ENCODE measurements around the gene REL.

REL gene

GRCh38 chr2:60881047-60881932 is at the start of gene REL:
REL (plus strand) TSS chr2:60881574; CDS start chr2:60881841, 267 bp downstream.
- Histone ChIP-seq H3K9ac (ENCODE audit: low read length) (peak within 1 kb of the TSS; percentile 76), H3K9me3 (ENCODE audit: control insufficient read depth, low read depth, low read length) (no peaks in the 10 kb centered on the region), H3K27me3 (ENCODE audit: control insufficient read depth, insufficient read depth, low read length) (peaks cover 16% of the 10 kb centered on the region), H3K27ac (ENCODE audit: low read length) (no peak within 1 kb of the TSS), H3K36me3 (ENCODE audit: control insufficient read depth, low read depth, low read length) (no peaks in the 10 kb centered on the region), H3K4me3 (ENCODE audit: low read length) (peak within 1 kb of the TSS; percentile 95), H3K4me1 (ENCODE audit: control insufficient read depth, low read depth, low read length) (peaks cover 7% of the 10 kb centered on the region)

GRCh38 chr2:60831921-60832320 is 49.5 kb upstream of the REL start:
- Histone ChIP-seq H3K9me3 (ENCODE audit: control insufficient read depth, low read depth, low read length) (no peaks in the 10 kb centered on the region), H3K36me3 (ENCODE audit: control insufficient read depth, low read depth, low read length) (no peaks in the 10 kb centered on the region), H3K9ac (ENCODE audit: low read length) (no peak overlapping the region), H3K4me3 (ENCODE audit: low read length) (no peak overlapping the region), H3K4me1 (ENCODE audit: control insufficient read depth, low read depth, low read length) (no peaks in the 10 kb centered on the region), H3K27me3 (ENCODE audit: control insufficient read depth, insufficient read depth, low read length) (peaks cover 17% of the 10 kb centered on the region), H3K27ac (ENCODE audit: low read length) (no peak overlapping the region)

- Histone ChIP-seq H3K4me3 (ENCODE audit: low read length) (no peak overlapping the region), H3K27ac (ENCODE audit: low read length) (no peak overlapping the region), H3K4me1 (ENCODE audit: control insufficient read depth, low read depth, low read length) (no peaks in the 10 kb centered on the region), H3K27me3 (ENCODE audit: control insufficient read depth, insufficient read depth, low read length) (peaks cover 24% of the 10 kb centered on the region), H3K36me3 (ENCODE audit: control insufficient read depth, low read depth, low read length) (no peaks in the 10 kb centered on the region), H3K9me3 (ENCODE audit: control insufficient read depth, low read depth, low read length) (no peaks in the 10 kb centered on the region), H3K9ac (ENCODE audit: low read length) (no peak overlapping the region)
These were observed 48.8 kb upstream of the REL start for GRCh38 chr2:60832621-60833020.

- peaks cover 2% of the 10 kb centered on the region for H3K4me1 ChIP-seq (ENCODE audit: control insufficient read depth, low read depth, low read length)
- H3K9me3 ChIP-seq (ENCODE audit: control insufficient read depth, low read depth, low read length): no peaks in the 10 kb centered on the region
- H3K27me3 ChIP-seq (ENCODE audit: control insufficient read depth, insufficient read depth, low read length): peaks cover 40% of the 10 kb centered on the region
- no peak overlapping the region for H3K27ac ChIP-seq (ENCODE audit: low read length)
- no peak overlapping the region for H3K9ac ChIP-seq (ENCODE audit: low read length)
- H3K4me3 ChIP-seq (ENCODE audit: low read length): no peak overlapping the region
- H3K36me3 ChIP-seq (ENCODE audit: control insufficient read depth, low read depth, low read length): no peaks in the 10 kb centered on the region
These were observed 47.1 kb upstream of the REL start for GRCh38 chr2:60834270-60834717.

GRCh38 chr2:60836491-60836890 is 44.9 kb upstream of the REL start:
- Histone ChIP-seq H3K4me3 (ENCODE audit: low read length) (no peak overlapping the region), H3K27me3 (ENCODE audit: control insufficient read depth, insufficient read depth, low read length) (peaks cover 62% of the 10 kb centered on the region), H3K9me3 (ENCODE audit: control insufficient read depth, low read depth, low read length) (no peaks in the 10 kb centered on the region), H3K27ac (ENCODE audit: low read length) (no peak overlapping the region), H3K9ac (ENCODE audit: low read length) (no peak overlapping the region), H3K36me3 (ENCODE audit: control insufficient read depth, low read depth, low read length) (no peaks in the 10 kb centered on the region), H3K4me1 (ENCODE audit: control insufficient read depth, low read depth, low read length) (peaks cover 3% of the 10 kb centered on the region)

GRCh38 chr2:60837123-60837522 is 44.3 kb upstream of the REL start:
- Histone ChIP-seq H3K27me3 (ENCODE audit: control insufficient read depth, insufficient read depth, low read length) (peaks cover 62% of the 10 kb centered on the region), H3K27ac (ENCODE audit: low read length) (no peak overlapping the region)

GRCh38 chr2:60838481-60838880 is 42.9 kb upstream of the REL start:
- H3K9me3 ChIP-seq (ENCODE audit: control insufficient read depth, low read depth, low read length): no peaks in the 10 kb centered on the region
- H3K27me3 ChIP-seq (ENCODE audit: control insufficient read depth, insufficient read depth, low read length): peaks cover 62% of the 10 kb centered on the region
- peaks cover 3% of the 10 kb centered on the region for H3K4me1 ChIP-seq (ENCODE audit: control insufficient read depth, low read depth, low read length)
- H3K27ac ChIP-seq (ENCODE audit: low read length): no peak overlapping the region
- H3K36me3 ChIP-seq (ENCODE audit: control insufficient read depth, low read depth, low read length): no peaks in the 10 kb centered on the region
- H3K9ac ChIP-seq (ENCODE audit: low read length): no peak overlapping the region
- no peak overlapping the region for H3K4me3 ChIP-seq (ENCODE audit: low read length)

More at GRCh38 chr2:60837123-60837522, 44.3 kb upstream of the REL start:
- H3K4me1 ChIP-seq (ENCODE audit: control insufficient read depth, low read depth, low read length): peaks cover 3% of the 10 kb centered on the region
- no peak overlapping the region for H3K9ac ChIP-seq (ENCODE audit: low read length)
- H3K9me3 ChIP-seq (ENCODE audit: control insufficient read depth, low read depth, low read length): no peaks in the 10 kb centered on the region
- H3K4me3 ChIP-seq (ENCODE audit: low read length): no peak overlapping the region
- H3K36me3 ChIP-seq (ENCODE audit: control insufficient read depth, low read depth, low read length): no peaks in the 10 kb centered on the region

- Histone ChIP-seq H3K27ac (ENCODE audit: low read length) (no peak overlapping the region), H3K4me3 (ENCODE audit: low read length) (no peak overlapping the region), H3K36me3 (ENCODE audit: control insufficient read depth, low read depth, low read length) (no peaks in the 10 kb centered on the region), H3K9me3 (ENCODE audit: control insufficient read depth, low read depth, low read length) (no peaks in the 10 kb centered on the region), H3K9ac (ENCODE audit: low read length) (no peak overlapping the region), H3K4me1 (ENCODE audit: control insufficient read depth, low read depth, low read length) (peaks cover 3% of the 10 kb centered on the region), H3K27me3 (ENCODE audit: control insufficient read depth, insufficient read depth, low read length) (peaks cover 62% of the 10 kb centered on the region)
These were observed 42.1 kb upstream of the REL start for GRCh38 chr2:60839126-60839813.

- H3K27me3 ChIP-seq (ENCODE audit: control insufficient read depth, insufficient read depth, low read length): peaks cover 56% of the 10 kb centered on the region
- H3K4me1 ChIP-seq (ENCODE audit: control insufficient read depth, low read depth, low read length): peaks cover 3% of the 10 kb centered on the region
- no peak overlapping the region for H3K27ac ChIP-seq (ENCODE audit: low read length)
- H3K9ac ChIP-seq (ENCODE audit: low read length): no peak overlapping the region
- H3K4me3 ChIP-seq (ENCODE audit: low read length): no peak overlapping the region
- no peaks in the 10 kb centered on the region for H3K9me3 ChIP-seq (ENCODE audit: control insufficient read depth, low read depth, low read length)
- no peaks in the 10 kb centered on the region for H3K36me3 ChIP-seq (ENCODE audit: control insufficient read depth, low read depth, low read length)
These were observed 40.5 kb upstream of the REL start for GRCh38 chr2:60840880-60841279.

- Histone ChIP-seq H3K9me3 (ENCODE audit: control insufficient read depth, low read depth, low read length) (no peaks in the 10 kb centered on the region), H3K9ac (ENCODE audit: low read length) (no peak overlapping the region), H3K27ac (ENCODE audit: low read length) (no peak overlapping the region), H3K27me3 (ENCODE audit: control insufficient read depth, insufficient read depth, low read length) (peaks cover 35% of the 10 kb centered on the region), H3K4me1 (ENCODE audit: control insufficient read depth, low read depth, low read length) (peaks cover 3% of the 10 kb centered on the region), H3K4me3 (ENCODE audit: low read length) (no peak overlapping the region), H3K36me3 (ENCODE audit: control insufficient read depth, low read depth, low read length) (no peaks in the 10 kb centered on the region)
These were observed 38.4 kb upstream of the REL start for GRCh38 chr2:60843006-60843405.

GRCh38 chr2:60844105-60844504 is 37.3 kb upstream of the REL start:
- H3K27me3 ChIP-seq (ENCODE audit: control insufficient read depth, insufficient read depth, low read length): peaks cover 24% of the 10 kb centered on the region
- H3K9me3 ChIP-seq (ENCODE audit: control insufficient read depth, low read depth, low read length): no peaks in the 10 kb centered on the region
- H3K9ac ChIP-seq (ENCODE audit: low read length): no peak overlapping the region
- H3K36me3 ChIP-seq (ENCODE audit: control insufficient read depth, low read depth, low read length): no peaks in the 10 kb centered on the region
- H3K4me3 ChIP-seq (ENCODE audit: low read length): no peak overlapping the region
- H3K4me1 ChIP-seq (ENCODE audit: control insufficient read depth, low read depth, low read length): peaks cover 2% of the 10 kb centered on the region
- H3K27ac ChIP-seq (ENCODE audit: low read length): no peak overlapping the region
